Measurements from ENCODE around the gene CACNG4. TPM values are rescaled to one million over a fixed set of nuclear protein-coding genes. Genes with fewer than 3 reads are reported as not detected.

CACNG4 gene
- total RNA-seq, 1 experiment from 2014 or later, result 2.4 TPM

DNA sequence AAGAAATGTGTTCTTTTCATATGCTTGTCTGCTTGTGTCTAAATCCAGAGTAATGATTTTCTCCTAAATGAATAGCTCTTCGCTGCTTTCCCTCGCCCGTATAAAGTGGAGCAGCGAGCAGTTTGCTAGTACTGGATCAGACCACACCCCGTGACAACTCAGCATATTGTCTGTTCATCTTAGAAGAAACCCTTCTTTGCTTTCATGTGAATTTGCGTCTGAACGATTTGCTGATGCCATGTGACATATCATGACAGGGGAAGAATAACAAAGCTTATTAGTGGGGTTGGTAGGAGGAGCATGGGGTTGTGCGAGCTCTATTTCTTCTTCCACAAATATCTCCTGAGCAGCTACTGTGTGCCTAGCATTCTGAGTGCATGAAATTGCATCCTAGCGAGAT lies 44.1 kb upstream of the CACNG4 start:
- Histone ChIP-seq H3K9ac (ENCODE audit: low read length) (no peak overlapping the region), H3K4me2 (ENCODE audit: low read length) (no peak overlapping the region), H3K36me3 (ENCODE audit: low read depth, low read length) (no peaks in the 10 kb centered on the region), H3K9me3 (ENCODE audit: low read length) (no peaks in the 10 kb centered on the region), H3F3A (ENCODE audit: low read length, unreplicated experiment) (no peaks in the 10 kb centered on the region), H3K4me3 (ENCODE audit: low read length) (no peak overlapping the region), H2AFZ (ENCODE audit: low read length) (no peak overlapping the region), H3K27me3 (ENCODE audit: low read length) (no peaks in the 10 kb centered on the region), H3K79me2 (ENCODE audit: low read length) (no peaks in the 10 kb centered on the region), H3K9me2 (replicated peaks; ENCODE audit: low read length) (no peaks in the 10 kb centered on the region), H3K27ac (ENCODE audit: low read length) (no peak overlapping the region), H3K4me1 (ENCODE audit: insufficient read depth, low read length) (0 out of 2 replicates have a peak, but pooled peaks cover 1% of the 10 kb centered on the region), H4K20me1 (ENCODE audit: low read length) (no peaks in the 10 kb centered on the region)
- ChIA-PET POLR2A (ENCODE audit: unreplicated experiment) (interaction anchor here (0.6 kb wide), 1 partner anchor 368 kb away, joined by 3 read pairs; no protein-coding TSS in a partner anchor), CTCF (no interaction called here)
- intact Hi-C loops (cut with micrococcal nuclease), result no loop called here
- DNase-seq (no peak), ATAC-seq (no peak)
- no peak for TF ChIP-seq EZH2phosphoT487 (IDR thresholded peaks at IDR 0.05; ENCODE audit: borderline replicate concordance, low read length)
- TF ChIP-seq EZH2 (IDR thresholded peaks at IDR 0.05; ENCODE audit: low read length, unreplicated experiment), result no peak
- BruUV-seq (replicated peaks), result no TSS peak

DNA sequence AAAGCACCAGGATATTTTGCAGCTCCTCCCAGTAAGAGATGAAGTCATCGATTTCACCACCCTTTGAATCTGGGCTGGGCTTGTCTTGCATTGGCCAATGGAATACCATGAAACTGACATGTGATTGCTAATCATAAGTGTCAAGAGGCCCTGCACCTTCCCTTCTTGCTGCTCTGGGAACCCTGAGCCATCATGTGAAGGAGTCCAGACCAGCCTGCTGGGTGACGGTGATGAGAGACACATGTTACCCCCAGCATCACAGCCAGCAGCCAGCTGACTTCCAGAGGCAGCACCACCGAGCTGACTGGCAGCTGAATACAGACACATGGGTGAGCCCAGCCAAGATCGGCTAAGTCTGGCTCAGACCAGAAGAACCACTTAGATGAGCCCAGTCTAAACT lies 43.6 kb upstream of the CACNG4 start:
- no peaks in the 10 kb centered on the region for H3K9me3 ChIP-seq (ENCODE audit: low read length)

DNA sequence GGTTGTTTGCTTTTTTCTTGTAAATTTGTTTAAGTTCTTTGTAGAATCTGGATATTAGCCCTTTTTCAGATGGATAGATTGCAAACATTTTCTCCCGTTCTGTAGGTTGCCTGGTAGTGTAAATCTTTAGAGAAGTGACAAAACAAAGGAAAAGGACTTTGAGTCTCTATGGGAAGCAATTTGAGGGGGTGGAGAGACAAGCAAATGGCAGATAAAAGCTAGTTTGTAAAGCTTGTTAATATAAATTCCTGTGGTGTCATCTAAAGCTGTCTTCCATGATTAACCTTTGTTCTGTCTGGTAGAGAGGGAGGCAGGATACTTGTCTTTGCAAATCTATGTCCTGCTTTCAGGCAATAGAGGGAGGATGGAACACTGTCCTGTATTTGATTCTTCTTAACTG lies 40.6 kb upstream of the CACNG4 start:
- no peak overlapping the region for H3K9ac ChIP-seq (ENCODE audit: low read length)
- ATAC-seq (no peak), DNase-seq (no peak)
- no peak overlapping the region for H3K4me3 ChIP-seq (ENCODE audit: low read length)
- peaks cover 15% of the 10 kb centered on the region; the same call in 1 of the 2 replicates for H3K27me3 ChIP-seq (ENCODE audit: low read length)
- H3K4me1 ChIP-seq (ENCODE audit: insufficient read depth, low read length), result no peaks in the 10 kb centered on the region
- no peaks in the 10 kb centered on the region for H3F3A ChIP-seq (ENCODE audit: low read length, unreplicated experiment)
- no peaks in the 10 kb centered on the region for H3K79me2 ChIP-seq (ENCODE audit: low read length)
- no peaks in the 10 kb centered on the region for H3K9me2 ChIP-seq (replicated peaks; ENCODE audit: low read length)
- no peaks in the 10 kb centered on the region for H4K20me1 ChIP-seq (ENCODE audit: low read length)
- ChIA-PET CTCF (no interaction called here), POLR2A (ENCODE audit: unreplicated experiment) (interaction anchor here (0.6 kb wide), 1 partner anchor 233 kb away, joined by 4 read pairs; no protein-coding TSS in a partner anchor)
- no peaks in the 10 kb centered on the region for H3K9me3 ChIP-seq (ENCODE audit: low read length)
- no peak overlapping the region for H3K27ac ChIP-seq (ENCODE audit: low read length)
- H2AFZ ChIP-seq (ENCODE audit: low read length), result no peak overlapping the region
- TF ChIP-seq, protein P1, sequence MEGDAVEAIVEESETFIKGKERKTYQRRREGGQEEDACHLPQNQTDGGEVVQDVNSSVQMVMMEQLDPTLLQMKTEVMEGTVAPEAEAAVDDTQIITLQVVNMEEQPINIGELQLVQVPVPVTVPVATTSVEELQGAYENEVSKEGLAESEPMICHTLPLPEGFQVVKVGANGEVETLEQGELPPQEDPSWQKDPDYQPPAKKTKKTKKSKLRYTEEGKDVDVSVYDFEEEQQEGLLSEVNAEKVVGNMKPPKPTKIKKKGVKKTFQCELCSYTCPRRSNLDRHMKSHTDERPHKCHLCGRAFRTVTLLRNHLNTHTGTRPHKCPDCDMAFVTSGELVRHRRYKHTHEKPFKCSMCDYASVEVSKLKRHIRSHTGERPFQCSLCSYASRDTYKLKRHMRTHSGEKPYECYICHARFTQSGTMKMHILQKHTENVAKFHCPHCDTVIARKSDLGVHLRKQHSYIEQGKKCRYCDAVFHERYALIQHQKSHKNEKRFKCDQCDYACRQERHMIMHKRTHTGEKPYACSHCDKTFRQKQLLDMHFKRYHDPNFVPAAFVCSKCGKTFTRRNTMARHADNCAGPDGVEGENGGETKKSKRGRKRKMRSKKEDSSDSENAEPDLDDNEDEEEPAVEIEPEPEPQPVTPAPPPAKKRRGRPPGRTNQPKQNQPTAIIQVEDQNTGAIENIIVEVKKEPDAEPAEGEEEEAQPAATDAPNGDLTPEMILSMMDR (conservative IDR thresholded peaks at IDR 0.05; ENCODE audit: low read depth, low read length), result no peak
- no peak for TF ChIP-seq EZH2 (IDR thresholded peaks at IDR 0.05; ENCODE audit: low read length, unreplicated experiment)
- no peak for TF ChIP-seq EZH2phosphoT487 (IDR thresholded peaks at IDR 0.05; ENCODE audit: borderline replicate concordance, low read length)
- BruUV-seq (replicated peaks), result no TSS peak
- no peaks in the 10 kb centered on the region for H3K36me3 ChIP-seq (ENCODE audit: low read depth, low read length)
- H3K4me2 ChIP-seq (ENCODE audit: low read length), result no peak overlapping the region
- intact Hi-C loops (cut with micrococcal nuclease), result no loop called here

More for the DNA sequence above, 43.6 kb upstream of the CACNG4 start:
- POLR2A ChIA-PET (ENCODE audit: unreplicated experiment), result interaction anchor here (0.6 kb wide), 1 partner anchor 367 kb away, joined by 3 read pairs; no protein-coding TSS in a partner anchor
- BruUV-seq (replicated peaks), result no TSS peak
- Histone ChIP-seq H3K36me3 (ENCODE audit: low read depth, low read length) (no peaks in the 10 kb centered on the region), H3K9me2 (replicated peaks; ENCODE audit: low read length) (no peaks in the 10 kb centered on the region), H4K20me1 (ENCODE audit: low read length) (no peaks in the 10 kb centered on the region), H3K27ac (ENCODE audit: low read length) (no peak overlapping the region), H3K27me3 (ENCODE audit: low read length) (no peaks in the 10 kb centered on the region; the same call in 1 of the 2 replicates), H3K4me2 (ENCODE audit: low read length) (no peak overlapping the region), H3K79me2 (ENCODE audit: low read length) (no peaks in the 10 kb centered on the region), H3K9ac (ENCODE audit: low read length) (no peak overlapping the region), H3K4me3 (ENCODE audit: low read length) (no peak overlapping the region), H2AFZ (ENCODE audit: low read length) (no peak overlapping the region), H3F3A (ENCODE audit: low read length, unreplicated experiment) (no peaks in the 10 kb centered on the region), H3K4me1 (ENCODE audit: insufficient read depth, low read length) (no peaks in the 10 kb centered on the region)
- TF ChIP-seq, protein P1 (conservative IDR thresholded peaks at IDR 0.05; ENCODE audit: low read depth, low read length), result no peak
- TF ChIP-seq EZH2phosphoT487 (IDR thresholded peaks at IDR 0.05; ENCODE audit: borderline replicate concordance, low read length) (no peak), EZH2 (IDR thresholded peaks at IDR 0.05; ENCODE audit: low read length, unreplicated experiment) (no peak)
- ATAC-seq, result no peak
- DNase-seq, result no peak
- intact Hi-C loops (cut with micrococcal nuclease), result no loop called here
- CTCF ChIA-PET, result no interaction called here
